HepG2 (cell line): Measurements from ENCODE around the gene ZBTB34. TPM values are rescaled to one million over a fixed set of nuclear protein-coding genes. Genes with fewer than 3 reads are reported as not detected.

ENCODE experiments used
- AHDC1 ChIP-seq: sonication (generic); formaldehyde crosslinking; IDR thresholded peaks from 2 replicates; pipeline ENCODE4 v1.5.1; 2020; ENCODE audit warnings: mild to moderate bottlenecking, missing genetic modification reagents, borderline replicate concordance
- BRF2 ChIP-seq: sonication (generic); formaldehyde crosslinking; IDR thresholded peaks from 2 replicates; pipeline ENCODE4 v1.8.1; 2022; ENCODE audit warnings: mild to moderate bottlenecking, missing genetic modification reagents
- CTCF ChIP-seq: sonication (generic); formaldehyde crosslinking; IDR thresholded peaks from 2 replicates; pipeline ENCODE4 v1.5.0; 2020; ENCODE audit warnings: mild to moderate bottlenecking, missing genetic modification reagents, moderate library complexity
- FOXJ3 ChIP-seq: sonication (generic); formaldehyde crosslinking; IDR thresholded peaks from 2 replicates; pipeline ENCODE4 v1.4.0; 2020; ENCODE audit warnings: missing genetic modification reagents, mild to moderate bottlenecking, borderline replicate concordance
- GMEB1 ChIP-seq: sonication (generic); formaldehyde crosslinking; IDR thresholded peaks from 2 replicates; pipeline ENCODE4 v1.5.1; 2020; ENCODE audit warnings: missing genetic modification reagents, mild to moderate bottlenecking, borderline replicate concordance
- HNF4G ChIP-seq, 2 experiments: sonication (generic) in 1 of 2; formaldehyde crosslinking in 1 of 2; IDR thresholded peaks; 2 replicates each; pipeline versions ENCODE4 v1.4.0 to v1.6.1; 2011 to 2020; ENCODE audit warnings: borderline replicate concordance in 2 of 2, low read depth in 2 of 2, mild to moderate bottlenecking in 2 of 2, low read length in 1 of 2, missing genetic modification reagents in 1 of 2, moderate library complexity in 1 of 2
- JARID2 ChIP-seq: sonication (generic); formaldehyde crosslinking; IDR thresholded peaks from 2 replicates; pipeline ENCODE4 v1.8.1; 2023; ENCODE audit warnings: missing genetic modification reagents, inconsistent platforms; ENCODE audit not compliant: insufficient replicate concordance
- MIXL1 ChIP-seq: IDR thresholded peaks from 2 replicates; pipeline ENCODE4 v1.6.1; 2016
- MXD4 ChIP-seq: IDR thresholded peaks from 2 replicates; pipeline ENCODE4 v1.6.1; 2016; ENCODE audit warnings: mild to moderate bottlenecking, missing biosample characterization, missing genetic modification reagents
- SAP130 ChIP-seq: IDR thresholded peaks from 2 replicates; pipeline ENCODE4 v1.6.1; 2016; ENCODE audit warnings: low read depth
- ZBTB10 ChIP-seq: sonication (generic); formaldehyde crosslinking; IDR thresholded peaks from 2 replicates; pipeline ENCODE4 v1.4.0; 2020; ENCODE audit warnings: missing genetic modification reagents, borderline replicate concordance
- ZBTB7B ChIP-seq: sonication (generic); formaldehyde crosslinking; IDR thresholded peaks from 2 replicates; pipeline ENCODE4 v1.4.0; 2020; ENCODE audit warnings: missing genetic modification reagents
- ZSCAN21 ChIP-seq: sonication (generic); formaldehyde crosslinking; IDR thresholded peaks from 2 replicates; pipeline ENCODE4 v1.8.0; 2022; ENCODE audit warnings: mild to moderate bottlenecking, missing genetic modification reagents, moderate library complexity, borderline replicate concordance
- polyA plus RNA-seq, 8 experiments: library from polyadenylated mRNA; depleted of rRNA in 3 of 8; stranded (reverse) in 7 of 8; unstranded in 1 of 8; fragments of >200 nt; fragmentation: Illumina TruSeq in 4 of 8; extraction: Trizol in 4 of 8; gene quantifications; 2 replicates each; pipeline versions ENCODE4 v1.2.1 to v1.2.3, GENCODE V29; 2011 to 2016; ENCODE audit warnings: low read depth in 4 of 8, missing spikeins in 1 of 8, mixed read lengths in 1 of 8; ENCODE audit not compliant: insufficient read depth in 1 of 8
- total RNA-seq, 5 experiments: library from RNA; depleted of rRNA; stranded (reverse); fragments of >200 nt; fragmentation: Illumina TruSeq; extraction: Trizol; gene quantifications; 2 replicates each; pipeline ENCODE4 v1.2.3, GENCODE V29; 2016; ENCODE audit warnings: low read depth in 1 of 5

ZBTB34 gene
- total and polyA plus RNA-seq, 2 of the 13 experiments (the other 11 are each of a cell fraction or from before 2014, with no cell fraction given): 5.9 to 8.7 TPM

- TF ChIP-seq AHDC1 (CRISPR knock-in tag): no peak
- peak; percentile 87 for TF ChIP-seq HNF4G (IDR thresholded peaks at IDR 0.05; ENCODE audit: borderline replicate concordance, low read depth, low read length)
- TF ChIP-seq HNF4G (CRISPR knock-in tag; IDR thresholded peaks at IDR 0.05; ENCODE audit: borderline replicate concordance, low read depth): peak; percentile 34; the same call in 1 of the 2 replicates
- TF ChIP-seq FOXJ3 (CRISPR knock-in tag): no peak
- no peak for TF ChIP-seq MXD4
- no peak for TF ChIP-seq JARID2 (CRISPR knock-in tag)
- no peak for TF ChIP-seq ZSCAN21
- TF ChIP-seq BRF2 (CRISPR knock-in tag): no peak
- TF ChIP-seq GMEB1 (CRISPR knock-in tag): no peak
- TF ChIP-seq CTCF: peak; percentile 43; the same call in 1 of the 2 replicates
- peak; percentile 40; the same call in 1 of the 2 replicates for TF ChIP-seq SAP130 (CRISPR knock-in tag)
- TF ChIP-seq ZBTB7B: 0 out of 2 replicates have a peak, but pooled peaks have one; percentile 41
- no peak for TF ChIP-seq ZBTB10 (CRISPR knock-in tag)
- no peak for TF ChIP-seq MIXL1
Measured at GRCh38 chr9:126885131-126885641, 24.7 kb downstream of the ZBTB34 start (continued).
